B cell (primary cell): ENCODE measurements around the gene C16orf54.
"Not testable (repeated sequence)": the region's sequence is repeated elsewhere in the genome, so short reads cannot be mapped to it uniquely, and the experiment has no call there.

Experiments used
- CTCF ChIP-seq: fragments of 200-600 bp; IDR thresholded peaks from one replicate; pipeline ENCODE4 v1.8.0; 2022; ENCODE audit warnings: antibody characterized with exemption, mild to moderate bottlenecking
- EZH2 ChIP-seq: IDR thresholded peaks from 2 replicates; pipeline ENCODE4 v1.6.1; 2012; ENCODE audit warnings: borderline replicate concordance, low read depth, mild to moderate bottlenecking, moderate library complexity, low read length; ENCODE audit not compliant: insufficient read depth, poor library complexity, severe bottlenecking

GRCh38 chr16:29695675-29696074, 50.1 kb downstream of the C16orf54 start:
- not testable (repeated sequence) for TF ChIP-seq CTCF, EZH2
